SJCRH30 (cell line): Measurements from ENCODE around the gene VWC2. TPM values are rescaled to one million over a fixed set of nuclear protein-coding genes. Genes with fewer than 3 reads are reported as not detected.

Source experiments
- DNase-seq, 2 experiments: peaks; one replicate each; pipeline ENCODE4 v3.0.0-alpha.2; 2015 to 2020
- H3K27ac ChIP-seq: fragments of 250-450 bp; sonication (Bioruptor Pico); 2 replicates; pipeline ENCODE4 v1.5.1; 2020; ENCODE audit warnings: mild to moderate bottlenecking, moderate library complexity
- H3K27me3 ChIP-seq: fragments of 250-450 bp; sonication (Bioruptor Pico); 2 replicates; pipeline ENCODE4 v1.5.1; 2020; ENCODE audit warnings: mild to moderate bottlenecking, moderate library complexity
- H3K36me3 ChIP-seq: fragments of 250-450 bp; sonication (Bioruptor Pico); 2 replicates; pipeline ENCODE4 v1.5.1; 2020; ENCODE audit warnings: mild to moderate bottlenecking, moderate library complexity
- H3K4me1 ChIP-seq: fragments of 250-450 bp; sonication (Bioruptor Pico); 2 replicates; pipeline ENCODE4 v1.5.1; 2020; ENCODE audit warnings: mild to moderate bottlenecking, moderate library complexity
- H3K4me3 ChIP-seq: fragments of 250-450 bp; sonication (Bioruptor Pico); 2 replicates; pipeline ENCODE4 v1.5.1; 2020; ENCODE audit warnings: mild to moderate bottlenecking, moderate library complexity
- H3K9me3 ChIP-seq: fragments of 250-450 bp; sonication (Bioruptor Pico); replicated peaks from 2 replicates; pipeline ENCODE4 v1.5.1; 2020; ENCODE audit warnings: mild to moderate bottlenecking, moderate library complexity
- total RNA-seq: library from RNA; depleted of rRNA; stranded (reverse); fragments of >200 nt; shearing (Covaris generic); gene quantifications from 2 replicates; pipeline ENCODE4 v1.2.3, GENCODE V29; 2014

VWC2 gene
- total RNA-seq, 1 experiment from 2014 or later = not detected

- Histone ChIP-seq H3K27ac (no peak overlapping the region), H3K4me1 (no peaks in the 10 kb centered on the region)
These were observed 138.5 kb downstream of the VWC2 start for GRCh38 chr7:49911909-49912308.

DNA sequence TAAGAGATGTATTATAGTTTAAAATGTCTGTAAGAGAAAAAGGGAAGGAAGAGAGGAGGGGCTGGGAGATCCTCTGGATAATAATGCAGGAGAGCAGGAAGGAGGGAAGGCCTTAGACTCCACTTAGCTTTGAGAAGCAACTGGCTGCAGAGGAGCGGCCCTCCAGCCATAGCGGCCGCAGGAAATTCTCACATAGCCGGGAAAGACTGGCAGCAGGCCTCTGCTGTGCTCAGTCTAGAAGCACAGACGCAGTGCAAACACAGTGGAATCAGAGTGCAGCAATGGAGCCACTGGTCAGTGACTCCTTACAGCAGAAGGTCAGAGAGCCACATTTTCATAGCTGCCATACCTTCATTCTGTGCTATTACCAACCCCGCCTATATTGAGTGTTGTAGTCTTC, 153.3 kb downstream of the VWC2 start:
- DNase-seq = no peak
- Histone ChIP-seq H3K4me3 (no peak overlapping the region), H3K9me3 (no peaks in the 10 kb centered on the region)

More at GRCh38 chr7:49911909-49912308, 138.5 kb downstream of the VWC2 start:
- H3K9me3 ChIP-seq = no peaks in the 10 kb centered on the region
- no peaks in the 10 kb centered on the region for H3K36me3 ChIP-seq
- no peak for DNase-seq
- H3K4me3 ChIP-seq = no peak overlapping the region
- no peaks in the 10 kb centered on the region for H3K27me3 ChIP-seq

DNA sequence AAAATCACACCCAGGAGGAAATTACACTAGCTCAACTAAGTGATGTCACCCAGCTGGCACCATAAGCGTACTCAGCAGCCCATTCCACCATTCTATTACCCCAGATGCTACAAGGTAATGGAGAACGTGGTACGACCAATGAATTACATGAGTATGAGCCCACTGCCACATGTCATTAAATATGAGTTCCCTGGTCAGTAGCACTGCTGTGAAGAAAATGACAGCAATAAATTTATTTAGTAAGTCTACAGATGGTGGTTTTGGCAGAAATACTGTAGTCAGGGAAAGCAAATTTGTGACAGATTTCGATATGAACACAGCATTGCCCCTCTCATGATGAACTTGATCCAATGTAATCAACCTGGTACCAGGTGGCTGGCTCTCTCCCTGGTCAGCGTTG, 154.2 kb downstream of the VWC2 start:
- H3K4me1 ChIP-seq = no peaks in the 10 kb centered on the region
- H3K9me3 ChIP-seq = no peaks in the 10 kb centered on the region
- H3K27me3 ChIP-seq = no peaks in the 10 kb centered on the region
- DNase-seq = no peak
- H3K36me3 ChIP-seq = no peaks in the 10 kb centered on the region
- no peak overlapping the region for H3K27ac ChIP-seq
- no peak overlapping the region for H3K4me3 ChIP-seq

More for the DNA sequence above, 153.3 kb downstream of the VWC2 start:
- H3K36me3 ChIP-seq = no peaks in the 10 kb centered on the region
- H3K27me3 ChIP-seq = no peaks in the 10 kb centered on the region
- H3K27ac ChIP-seq = no peak overlapping the region
- no peaks in the 10 kb centered on the region for H3K4me1 ChIP-seq

DNA sequence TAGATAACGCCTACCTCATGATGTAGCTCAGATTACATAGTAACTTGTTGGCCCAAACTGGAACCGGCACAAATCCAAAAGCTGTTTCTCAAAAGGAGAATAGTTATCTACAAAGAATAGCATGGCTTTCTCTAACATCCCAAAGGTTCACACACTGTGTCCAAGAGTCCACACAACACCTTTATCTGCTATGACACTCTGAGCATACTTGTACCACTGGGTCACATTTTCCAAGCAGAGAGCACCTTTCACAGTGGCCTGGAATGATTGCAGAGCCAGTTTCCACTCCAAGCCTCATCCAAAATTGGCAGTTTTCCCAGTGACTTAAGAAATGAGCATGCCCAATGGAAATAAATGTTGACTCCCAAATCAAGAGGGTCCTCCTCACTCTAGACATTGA, 155.3 kb downstream of the VWC2 start:
- H3K36me3 ChIP-seq = no peaks in the 10 kb centered on the region
- H3K27me3 ChIP-seq = no peaks in the 10 kb centered on the region
- no peaks in the 10 kb centered on the region for H3K4me1 ChIP-seq
- H3K4me3 ChIP-seq = no peak overlapping the region
- no peaks in the 10 kb centered on the region for H3K9me3 ChIP-seq
- DNase-seq = no peak
- H3K27ac ChIP-seq = no peak overlapping the region

DNA sequence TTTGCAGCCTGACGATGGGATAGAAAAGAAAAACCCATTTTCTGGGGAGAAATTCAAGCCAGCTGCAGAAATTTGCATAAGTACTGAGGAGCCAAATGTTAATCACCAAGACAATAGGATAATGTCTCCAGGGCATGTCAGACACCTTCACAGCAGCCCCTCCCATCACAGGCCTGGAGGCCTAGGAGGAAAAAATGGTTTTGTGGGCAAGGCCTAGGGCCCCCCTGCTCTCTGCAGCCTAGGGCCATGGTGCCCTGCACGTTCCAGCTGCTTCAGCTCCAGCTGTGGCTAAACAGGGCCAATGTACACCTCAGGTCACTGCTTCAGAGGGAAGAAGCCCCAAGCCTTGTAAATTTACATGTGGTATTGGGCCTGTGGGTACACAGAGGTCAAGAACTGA, 158.2 kb downstream of the VWC2 start:
- Histone ChIP-seq H3K4me1 (no peaks in the 10 kb centered on the region), H3K9me3 (no peaks in the 10 kb centered on the region), H3K36me3 (no peaks in the 10 kb centered on the region), H3K27me3 (no peaks in the 10 kb centered on the region), H3K27ac (no peak overlapping the region), H3K4me3 (no peak overlapping the region)
- no peak for DNase-seq

- H3K4me1 ChIP-seq = no peaks in the 10 kb centered on the region
- no peaks in the 10 kb centered on the region for H3K36me3 ChIP-seq
- no peaks in the 10 kb centered on the region for H3K9me3 ChIP-seq
- no peak overlapping the region for H3K4me3 ChIP-seq
- no peak for DNase-seq
- H3K27me3 ChIP-seq = no peaks in the 10 kb centered on the region
- H3K27ac ChIP-seq = no peak overlapping the region
These were observed 164.2 kb downstream of the VWC2 start for GRCh38 chr7:49937608-49938007.
